ENCODE results near the gene TMEM60. TPM values are rescaled to one million over a fixed set of nuclear protein-coding genes. Genes with fewer than 3 reads are reported as not detected.

Gene TMEM60
- total and polyA plus RNA-seq, 10 of the 15 experiments (the other 5 are each of a cell fraction or from before 2014, with no cell fraction given): 13.2 to 94.2 (median 30.2) TPM

DNA sequence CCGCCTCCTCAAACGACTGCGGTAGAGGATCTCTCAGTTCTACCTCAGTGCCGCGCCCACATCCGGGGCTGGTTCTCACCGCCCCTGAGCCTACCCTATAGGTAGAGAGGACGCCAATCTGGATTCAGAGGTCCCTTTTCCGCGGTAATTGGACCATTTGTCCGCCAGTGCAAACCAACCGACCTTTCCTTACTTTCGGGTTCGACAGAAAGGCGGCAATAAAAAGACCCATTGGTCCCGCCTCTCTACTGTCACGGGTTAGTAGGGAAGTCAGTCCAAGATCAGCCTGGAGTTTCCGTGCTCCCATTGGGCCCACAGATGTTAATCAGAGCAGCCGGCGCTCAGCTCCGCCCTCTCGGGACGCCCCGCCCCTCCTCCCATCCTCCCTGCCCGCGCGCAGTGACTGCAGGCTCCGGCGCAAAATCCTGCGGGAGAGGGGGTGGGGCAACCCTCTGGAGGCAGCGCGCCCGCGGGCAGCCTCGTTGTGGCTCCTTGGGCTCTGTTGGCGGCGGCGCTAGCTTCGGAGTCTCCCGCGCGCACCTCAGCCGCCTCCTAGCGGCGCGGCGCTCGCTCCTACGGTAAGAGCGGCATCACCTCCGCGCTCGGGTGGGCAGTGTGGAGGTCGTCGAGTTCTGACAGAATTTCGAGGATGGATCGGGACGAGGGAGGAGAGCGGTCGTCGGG lies at the start of gene TMEM60, which contains the start of gene PHTF2 (continued):
- TF ChIP-seq TARDBP (IDR thresholded peaks at IDR 0.05; ENCODE audit: borderline replicate concordance): no peak
- peak; percentile 84; the same call in 1 of the 2 replicates for TF ChIP-seq SMARCA5 (IDR thresholded peaks at IDR 0.05)
- TF ChIP-seq MEF2A (IDR thresholded peaks at IDR 0.05; ENCODE audit: insufficient read depth, low read depth, low read length): no peak
- peak; percentile 77 for TF ChIP-seq NFYA (IDR thresholded peaks at IDR 0.05; ENCODE audit: borderline replicate concordance, low read depth, low read length)
- TF ChIP-seq SRF (IDR thresholded peaks at IDR 0.05; ENCODE audit: low read depth in 2 of 2, low read length in 2 of 2): no peak
- TF ChIP-seq BACH1 (IDR thresholded peaks at IDR 0.05; ENCODE audit: borderline replicate concordance): peak; percentile 70
- peak; percentile 93 for TF ChIP-seq RUNX3 (IDR thresholded peaks at IDR 0.05; ENCODE audit: low read length)
- no peak for TF ChIP-seq HDGF (IDR thresholded peaks at IDR 0.05)
- TF ChIP-seq, protein P1, sequence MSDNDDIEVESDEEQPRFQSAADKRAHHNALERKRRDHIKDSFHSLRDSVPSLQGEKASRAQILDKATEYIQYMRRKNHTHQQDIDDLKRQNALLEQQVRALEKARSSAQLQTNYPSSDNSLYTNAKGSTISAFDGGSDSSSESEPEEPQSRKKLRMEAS (IDR thresholded peaks at IDR 0.05; ENCODE audit: low read depth, low read length): no peak
- no peak for TF ChIP-seq BMI1 (IDR thresholded peaks at IDR 0.05; ENCODE audit: borderline replicate concordance)
- TF ChIP-seq EED (IDR thresholded peaks at IDR 0.05; ENCODE audit: low read depth): peak; percentile 84
- TF ChIP-seq, protein P2, sequence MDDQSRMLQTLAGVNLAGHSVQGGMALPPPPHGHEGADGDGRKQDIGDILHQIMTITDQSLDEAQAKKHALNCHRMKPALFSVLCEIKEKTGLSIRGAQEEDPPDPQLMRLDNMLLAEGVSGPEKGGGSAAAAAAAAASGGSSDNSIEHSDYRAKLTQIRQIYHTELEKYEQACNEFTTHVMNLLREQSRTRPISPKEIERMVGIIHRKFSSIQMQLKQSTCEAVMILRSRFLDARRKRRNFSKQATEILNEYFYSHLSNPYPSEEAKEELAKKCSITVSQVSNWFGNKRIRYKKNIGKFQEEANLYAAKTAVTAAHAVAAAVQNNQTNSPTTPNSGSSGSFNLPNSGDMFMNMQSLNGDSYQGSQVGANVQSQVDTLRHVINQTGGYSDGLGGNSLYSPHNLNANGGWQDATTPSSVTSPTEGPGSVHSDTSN (IDR thresholded peaks at IDR 0.05; ENCODE audit: insufficient replicate concordance, low read depth, low read length): peak; percentile 97
- no peak for TF ChIP-seq ETV6 (conservative IDR thresholded peaks at IDR 0.05 in 1 of 2, IDR thresholded peaks at IDR 0.05 in 1 of 2; ENCODE audit: borderline replicate concordance in 1 of 2, low read depth in 1 of 2)
- 0 out of 2 replicates have a peak, but pooled peaks have one; percentile 46 for TF ChIP-seq MXI1 (IDR thresholded peaks at IDR 0.05; ENCODE audit: low read depth, low read length)
- TF ChIP-seq SUZ12 (IDR thresholded peaks at IDR 0.05; ENCODE audit: unreplicated experiment): no peak
- TF ChIP-seq, protein P3, sequence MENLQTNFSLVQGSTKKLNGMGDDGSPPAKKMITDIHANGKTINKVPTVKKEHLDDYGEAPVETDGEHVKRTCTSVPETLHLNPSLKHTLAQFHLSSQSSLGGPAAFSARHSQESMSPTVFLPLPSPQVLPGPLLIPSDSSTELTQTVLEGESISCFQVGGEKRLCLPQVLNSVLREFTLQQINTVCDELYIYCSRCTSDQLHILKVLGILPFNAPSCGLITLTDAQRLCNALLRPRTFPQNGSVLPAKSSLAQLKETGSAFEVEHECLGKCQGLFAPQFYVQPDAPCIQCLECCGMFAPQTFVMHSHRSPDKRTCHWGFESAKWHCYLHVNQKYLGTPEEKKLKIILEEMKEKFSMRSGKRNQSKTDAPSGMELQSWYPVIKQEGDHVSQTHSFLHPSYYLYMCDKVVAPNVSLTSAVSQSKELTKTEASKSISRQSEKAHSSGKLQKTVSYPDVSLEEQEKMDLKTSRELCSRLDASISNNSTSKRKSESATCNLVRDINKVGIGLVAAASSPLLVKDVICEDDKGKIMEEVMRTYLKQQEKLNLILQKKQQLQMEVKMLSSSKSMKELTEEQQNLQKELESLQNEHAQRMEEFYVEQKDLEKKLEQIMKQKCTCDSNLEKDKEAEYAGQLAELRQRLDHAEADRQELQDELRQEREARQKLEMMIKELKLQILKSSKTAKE (IDR thresholded peaks at IDR 0.05; ENCODE audit: low read depth, poor library complexity, severe bottlenecking): peak; percentile 93
- TF ChIP-seq, protein P4, sequence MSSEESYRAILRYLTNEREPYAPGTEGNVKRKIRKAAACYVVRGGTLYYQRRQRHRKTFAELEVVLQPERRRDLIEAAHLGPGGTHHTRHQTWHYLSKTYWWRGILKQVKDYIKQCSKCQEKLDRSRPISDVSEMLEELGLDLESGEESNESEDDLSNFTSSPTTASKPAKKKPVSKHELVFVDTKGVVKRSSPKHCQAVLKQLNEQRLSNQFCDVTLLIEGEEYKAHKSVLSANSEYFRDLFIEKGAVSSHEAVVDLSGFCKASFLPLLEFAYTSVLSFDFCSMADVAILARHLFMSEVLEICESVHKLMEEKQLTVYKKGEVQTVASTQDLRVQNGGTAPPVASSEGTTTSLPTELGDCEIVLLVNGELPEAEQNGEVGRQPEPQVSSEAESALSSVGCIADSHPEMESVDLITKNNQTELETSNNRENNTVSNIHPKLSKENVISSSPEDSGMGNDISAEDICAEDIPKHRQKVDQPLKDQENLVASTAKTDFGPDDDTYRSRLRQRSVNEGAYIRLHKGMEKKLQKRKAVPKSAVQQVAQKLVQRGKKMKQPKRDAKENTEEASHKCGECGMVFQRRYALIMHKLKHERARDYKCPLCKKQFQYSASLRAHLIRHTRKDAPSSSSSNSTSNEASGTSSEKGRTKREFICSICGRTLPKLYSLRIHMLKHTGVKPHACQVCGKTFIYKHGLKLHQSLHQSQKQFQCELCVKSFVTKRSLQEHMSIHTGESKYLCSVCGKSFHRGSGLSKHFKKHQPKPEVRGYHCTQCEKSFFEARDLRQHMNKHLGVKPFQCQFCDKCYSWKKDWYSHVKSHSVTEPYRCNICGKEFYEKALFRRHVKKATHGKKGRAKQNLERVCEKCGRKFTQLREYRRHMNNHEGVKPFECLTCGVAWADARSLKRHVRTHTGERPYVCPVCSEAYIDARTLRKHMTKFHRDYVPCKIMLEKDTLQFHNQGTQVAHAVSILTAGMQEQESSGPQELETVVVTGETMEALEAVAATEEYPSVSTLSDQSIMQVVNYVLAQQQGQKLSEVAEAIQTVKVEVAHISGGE (CRISPR knock-in tag; IDR thresholded peaks at IDR 0.05): no peak
- TF ChIP-seq ZNF217 (IDR thresholded peaks at IDR 0.05): no peak; the same call in 1 of the 2 replicates
- peak; percentile 37 for TF ChIP-seq RELA (IDR thresholded peaks at IDR 0.05; ENCODE audit: borderline replicate concordance, partially characterized antibody)
- TF ChIP-seq TCF12 (IDR thresholded peaks at IDR 0.05; ENCODE audit: low read depth, low read length): 0 out of 2 replicates have a peak, but pooled peaks have one; percentile 40
- TF ChIP-seq, protein P5, sequence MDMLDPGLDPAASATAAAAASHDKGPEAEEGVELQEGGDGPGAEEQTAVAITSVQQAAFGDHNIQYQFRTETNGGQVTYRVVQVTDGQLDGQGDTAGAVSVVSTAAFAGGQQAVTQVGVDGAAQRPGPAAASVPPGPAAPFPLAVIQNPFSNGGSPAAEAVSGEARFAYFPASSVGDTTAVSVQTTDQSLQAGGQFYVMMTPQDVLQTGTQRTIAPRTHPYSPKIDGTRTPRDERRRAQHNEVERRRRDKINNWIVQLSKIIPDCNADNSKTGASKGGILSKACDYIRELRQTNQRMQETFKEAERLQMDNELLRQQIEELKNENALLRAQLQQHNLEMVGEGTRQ (IDR thresholded peaks at IDR 0.05; ENCODE audit: borderline replicate concordance, low read depth, low read length): no peak
- peak; percentile 43; the same call in 1 of the 2 replicates for TF ChIP-seq YY1 (IDR thresholded peaks at IDR 0.05; ENCODE audit: low read depth, low read length)
